ENCODE measurements around the gene RNF214. TPM values are rescaled to one million over a fixed set of nuclear protein-coding genes. Genes with fewer than 3 reads are reported as not detected.

The RNF214 gene
- polyA plus RNA-seq, 1 donor from 2014 or later, result 7.6 TPM

GRCh38 chr11:117281869-117282268 lies 49.4 kb downstream of the RNF214 start:
- Histone ChIP-seq H3K9me3 (ENCODE audit: low read length) (no peaks in the 10 kb centered on the region), H2AFZ (ENCODE audit: low read depth, low read length) (no peak overlapping the region), H3K27ac (ENCODE audit: low read length) (no peak overlapping the region), H3K9me2 (ENCODE audit: insufficient read depth, low read length) (no peaks in the 10 kb centered on the region), H3K4me2 (ENCODE audit: low read length) (no peak overlapping the region), H3K36me3 (ENCODE audit: insufficient read depth, low read length) (peaks cover 3% of the 10 kb centered on the region), H3K27me3 (ENCODE audit: insufficient read depth, low read depth, low read length) (no peaks in the 10 kb centered on the region), H3K9ac (ENCODE audit: low read length) (no peak overlapping the region), H3K4me3 (ENCODE audit: low read length) (no peak overlapping the region), H3K79me2 (replicated peaks; ENCODE audit: insufficient read depth, low read length) (no peaks in the 10 kb centered on the region), H3F3A (ENCODE audit: insufficient read depth, low read length, poor library complexity, severe bottlenecking) (no peaks in the 10 kb centered on the region), H4K20me1 (ENCODE audit: insufficient read depth) (no peaks in the 10 kb centered on the region)
- no peak for TF ChIP-seq EP300 (conservative IDR thresholded peaks at IDR 0.05; ENCODE audit: poor library complexity, severe bottlenecking)

GRCh38 chr11:117282956-117283355 lies 50.5 kb downstream of the RNF214 start:
- no peak overlapping the region for H3K9ac ChIP-seq (ENCODE audit: low read length)
- TF ChIP-seq EZH2 (IDR thresholded peaks at IDR 0.05; ENCODE audit: borderline replicate concordance, insufficient read depth, low read length, poor library complexity, severe bottlenecking) (no peak), POLR2AphosphoS5 (IDR thresholded peaks at IDR 0.05) (no peak), MXI1 (conservative IDR thresholded peaks at IDR 0.05; ENCODE audit: poor library complexity, severe bottlenecking) (no peak), SMC3 (conservative IDR thresholded peaks at IDR 0.05; ENCODE audit: poor library complexity) (no peak), CTCF (IDR thresholded peaks at IDR 0.05; ENCODE audit: poor library complexity, severe bottlenecking) (no peak), RAD21 (conservative IDR thresholded peaks at IDR 0.05) (no peak), REST (IDR thresholded peaks at IDR 0.05; ENCODE audit: borderline replicate concordance) (no peak), EP300 (conservative IDR thresholded peaks at IDR 0.05; ENCODE audit: poor library complexity, severe bottlenecking) (no peak), TAF1 (IDR thresholded peaks at IDR 0.05; ENCODE audit: low read depth) (no peak)
- no peaks in the 10 kb centered on the region for H4K20me1 ChIP-seq (ENCODE audit: insufficient read depth)
- no peaks in the 10 kb centered on the region for H3K9me3 ChIP-seq (ENCODE audit: low read length)
- H3K9me2 ChIP-seq (ENCODE audit: insufficient read depth, low read length), result no peaks in the 10 kb centered on the region
- H3K27ac ChIP-seq (ENCODE audit: low read length), result no peak overlapping the region
- H3K4me2 ChIP-seq (ENCODE audit: low read length), result no peak overlapping the region
- no peaks in the 10 kb centered on the region for H3K27me3 ChIP-seq (ENCODE audit: insufficient read depth, low read depth, low read length)
- H2AFZ ChIP-seq (ENCODE audit: low read depth, low read length), result no peak overlapping the region
- H3K4me3 ChIP-seq (ENCODE audit: low read length), result no peak overlapping the region
- no peaks in the 10 kb centered on the region for H3K79me2 ChIP-seq (replicated peaks; ENCODE audit: insufficient read depth, low read length)
- no peaks in the 10 kb centered on the region for H3F3A ChIP-seq (ENCODE audit: insufficient read depth, low read length, poor library complexity, severe bottlenecking)
- H3K36me3 ChIP-seq (ENCODE audit: insufficient read depth, low read length), result peaks cover 3% of the 10 kb centered on the region

GRCh38 chr11:117284053-117284452 lies 51.6 kb downstream of the RNF214 start:
- Histone ChIP-seq H3K9me2 (ENCODE audit: insufficient read depth, low read length) (no peaks in the 10 kb centered on the region), H3K9ac (ENCODE audit: low read length) (no peak overlapping the region), H3K27me3 (ENCODE audit: insufficient read depth, low read depth, low read length) (no peaks in the 10 kb centered on the region), H3K4me3 (ENCODE audit: low read length) (no peak overlapping the region), H3K79me2 (replicated peaks; ENCODE audit: insufficient read depth, low read length) (no peaks in the 10 kb centered on the region), H3K36me3 (ENCODE audit: insufficient read depth, low read length) (peaks cover 3% of the 10 kb centered on the region), H3K9me3 (ENCODE audit: low read length) (no peaks in the 10 kb centered on the region), H3K27ac (ENCODE audit: low read length) (no peak overlapping the region), H4K20me1 (ENCODE audit: insufficient read depth) (no peaks in the 10 kb centered on the region), H3F3A (ENCODE audit: insufficient read depth, low read length, poor library complexity, severe bottlenecking) (no peaks in the 10 kb centered on the region), H3K4me2 (ENCODE audit: low read length) (no peak overlapping the region), H2AFZ (ENCODE audit: low read depth, low read length) (no peak overlapping the region)
- no peak for TF ChIP-seq SMC3 (conservative IDR thresholded peaks at IDR 0.05; ENCODE audit: poor library complexity)
- TF ChIP-seq RAD21 (conservative IDR thresholded peaks at IDR 0.05), result no peak
- no peak for TF ChIP-seq EP300 (conservative IDR thresholded peaks at IDR 0.05; ENCODE audit: poor library complexity, severe bottlenecking)
- TF ChIP-seq REST (IDR thresholded peaks at IDR 0.05; ENCODE audit: borderline replicate concordance), result no peak
- no peak for TF ChIP-seq EZH2 (IDR thresholded peaks at IDR 0.05; ENCODE audit: borderline replicate concordance, insufficient read depth, low read length, poor library complexity, severe bottlenecking)
- TF ChIP-seq POLR2AphosphoS5 (IDR thresholded peaks at IDR 0.05), result no peak
- TF ChIP-seq MXI1 (conservative IDR thresholded peaks at IDR 0.05; ENCODE audit: poor library complexity, severe bottlenecking), result no peak
- TF ChIP-seq CTCF (IDR thresholded peaks at IDR 0.05; ENCODE audit: poor library complexity, severe bottlenecking), result no peak
- TF ChIP-seq TAF1 (IDR thresholded peaks at IDR 0.05; ENCODE audit: low read depth), result no peak
